Uterus (tissue), 2 donors: ENCODE results near the gene ESPNL.

ENCODE experiments used
- POLR2A ChIP-seq, 2 donors: fragments of 450-650 bp; IDR thresholded peaks; one replicate each; pipeline ENCODE4 v1.6.1; 2016; ENCODE audit warnings: antibody characterized with exemption in 2 of 2, mild to moderate bottlenecking in 1 of 2, moderate library complexity in 1 of 2
- TF ChIP-seq, protein P1 (sequence below), 4 experiments: fragments of 200-600 bp in 2 of 4; fragments of 450-650 bp in 2 of 4; sonication (generic) in 2 of 4; IDR thresholded peaks; one replicate each; pipeline ENCODE4 v1.5.1; 2016 to 2019; ENCODE audit warnings: antibody characterized with exemption in 4 of 4, mild to moderate bottlenecking in 2 of 4, moderate library complexity in 1 of 4

- TF ChIP-seq, protein P1, sequence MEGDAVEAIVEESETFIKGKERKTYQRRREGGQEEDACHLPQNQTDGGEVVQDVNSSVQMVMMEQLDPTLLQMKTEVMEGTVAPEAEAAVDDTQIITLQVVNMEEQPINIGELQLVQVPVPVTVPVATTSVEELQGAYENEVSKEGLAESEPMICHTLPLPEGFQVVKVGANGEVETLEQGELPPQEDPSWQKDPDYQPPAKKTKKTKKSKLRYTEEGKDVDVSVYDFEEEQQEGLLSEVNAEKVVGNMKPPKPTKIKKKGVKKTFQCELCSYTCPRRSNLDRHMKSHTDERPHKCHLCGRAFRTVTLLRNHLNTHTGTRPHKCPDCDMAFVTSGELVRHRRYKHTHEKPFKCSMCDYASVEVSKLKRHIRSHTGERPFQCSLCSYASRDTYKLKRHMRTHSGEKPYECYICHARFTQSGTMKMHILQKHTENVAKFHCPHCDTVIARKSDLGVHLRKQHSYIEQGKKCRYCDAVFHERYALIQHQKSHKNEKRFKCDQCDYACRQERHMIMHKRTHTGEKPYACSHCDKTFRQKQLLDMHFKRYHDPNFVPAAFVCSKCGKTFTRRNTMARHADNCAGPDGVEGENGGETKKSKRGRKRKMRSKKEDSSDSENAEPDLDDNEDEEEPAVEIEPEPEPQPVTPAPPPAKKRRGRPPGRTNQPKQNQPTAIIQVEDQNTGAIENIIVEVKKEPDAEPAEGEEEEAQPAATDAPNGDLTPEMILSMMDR (IDR thresholded peaks at IDR 0.05), result no peak
- no peak for TF ChIP-seq POLR2A (IDR thresholded peaks at IDR 0.05)
These were observed 37.7 kb downstream of the ESPNL start for GRCh38 chr2:238137885-238138284.
